OCI-LY7 (cell line): ENCODE data around the gene LBX2. TPM values are rescaled to one million over a fixed set of nuclear protein-coding genes. Genes with fewer than 3 reads are reported as not detected.

ENCODE experiments used
- BruUV-seq: library from RNA; stranded (reverse); fragments of 400-500 nt; replicated peaks from 2 replicates; lab custom pipeline; 2021; lab: Mats Ljungman, UMichigan
- CTCF ChIA-PET: fragments of 300-600 bp; sonication (Branson Sonifier 250); formaldehyde crosslinking; loops from one replicate; lab custom pipeline; 2022; ENCODE audit warnings: antibody characterized with exemption; ENCODE audit not compliant: unreplicated experiment; lab: Charles Lee
- POLR2A ChIA-PET: fragments of 300-600 bp; sonication (Branson Sonifier 250); formaldehyde crosslinking; loops from one replicate; lab custom pipeline; 2022; ENCODE audit warnings: antibody characterized with exemption; lab: Charles Lee
- DNase-seq: peaks from one replicate; pipeline ENCODE4 v3.0.0-alpha.2; 2015; ENCODE audit warnings: low spot score
- H2AFZ ChIP-seq: fragments of 200-600 bp; sonication (generic), shearing (Covaris generic); 2 replicates; pipeline ENCODE4 v1.6.1; 2014; ENCODE audit warnings: mild to moderate bottlenecking, antibody characterized with exemption, low read length, moderate library complexity
- H3K27ac ChIP-seq: fragments of 200-600 bp; sonication (generic); 2 replicates; pipeline ENCODE4 v1.5.1; 2014; ENCODE audit warnings: mixed run types, low read depth, mild to moderate bottlenecking, moderate library complexity, low read length, inconsistent platforms; ENCODE audit not compliant: poor library complexity, severe bottlenecking
- H3K36me3 ChIP-seq: fragments of 200-600 bp; sonication (generic); 2 replicates; pipeline ENCODE4 v1.6.1; 2014; ENCODE audit warnings: mild to moderate bottlenecking, antibody characterized with exemption, low read length, moderate library complexity, mixed read lengths; ENCODE audit not compliant: insufficient read depth
- H3K4me1 ChIP-seq: fragments of 200-600 bp; sonication (generic); 2 replicates; pipeline ENCODE4 v1.5.1; 2014; ENCODE audit warnings: mild to moderate bottlenecking, low read length; ENCODE audit not compliant: insufficient read depth, poor library complexity, severe bottlenecking
- H3K4me2 ChIP-seq: fragments of 200-600 bp; sonication (generic); 2 replicates; pipeline ENCODE4 v1.6.1; 2014; ENCODE audit warnings: mild to moderate bottlenecking, low read length
- H3K4me3 ChIP-seq: fragments of 200-600 bp; sonication (generic); 2 replicates; pipeline ENCODE4 v1.5.1; 2014; ENCODE audit warnings: mild to moderate bottlenecking, low read depth, low read length; ENCODE audit not compliant: poor library complexity, severe bottlenecking
- H3K79me2 ChIP-seq: fragments of 200-600 bp; sonication (generic); 2 replicates; pipeline ENCODE4 v1.6.1; 2016; ENCODE audit warnings: low read depth, mild to moderate bottlenecking, low read length, moderate library complexity, mixed read lengths; ENCODE audit not compliant: insufficient read depth
- H3K9me2 ChIP-seq: fragments of 200-600 bp; sonication (generic); 2 replicates; pipeline ENCODE4 v1.6.1; 2016; ENCODE audit warnings: mild to moderate bottlenecking, low read length, mixed read lengths; ENCODE audit not compliant: insufficient read depth
- H3K9me3 ChIP-seq: fragments of 200-600 bp; sonication (generic); 2 replicates; pipeline ENCODE4 v1.6.1; 2014; ENCODE audit warnings: mild to moderate bottlenecking, mixed run types, low read length, mixed read lengths
- H4K20me1 ChIP-seq: fragments of 200-600 bp; sonication (generic); 2 replicates; pipeline ENCODE4 v1.6.1; 2014; ENCODE audit warnings: mild to moderate bottlenecking, antibody characterized with exemption, low read length, moderate library complexity, mixed read lengths; ENCODE audit not compliant: insufficient read depth
- EZH2phosphoT487 ChIP-seq: fragments of 200-600 bp; sonication (generic); IDR thresholded peaks from 2 replicates; pipeline ENCODE4 v1.6.1; 2018; ENCODE audit warnings: low read depth, borderline replicate concordance, mild to moderate bottlenecking, mixed run types, antibody characterized with exemption, low read length, moderate library complexity, mixed read lengths
- intact Hi-C: fragments of 100-400 bp; cut with micrococcal nuclease; formaldehyde crosslinking; loops from one replicate; pipeline ENCODE4 v1.10.0; 2022; ENCODE audit not compliant: unreplicated experiment
- total RNA-seq, 2 experiments: library from RNA; depleted of rRNA in 1 of 2; stranded (reverse); fragments of >200 nt in 1 of 2; shearing (Covaris generic) in 1 of 2; gene quantifications; 2 replicates each; pipeline ENCODE4 v1.2.3, GENCODE V29; 2014 to 2022
- TF ChIP-seq, protein P1 (sequence below): fragments of 200-600 bp; sonication (generic); conservative IDR thresholded peaks from 2 replicates; pipeline ENCODE4 v1.5.1; 2014; ENCODE audit warnings: mild to moderate bottlenecking, antibody characterized with exemption, low read length, moderate library complexity, mixed read lengths

The LBX2 gene
- total RNA-seq, 2 experiments from 2014 or later: not detected

DNA sequence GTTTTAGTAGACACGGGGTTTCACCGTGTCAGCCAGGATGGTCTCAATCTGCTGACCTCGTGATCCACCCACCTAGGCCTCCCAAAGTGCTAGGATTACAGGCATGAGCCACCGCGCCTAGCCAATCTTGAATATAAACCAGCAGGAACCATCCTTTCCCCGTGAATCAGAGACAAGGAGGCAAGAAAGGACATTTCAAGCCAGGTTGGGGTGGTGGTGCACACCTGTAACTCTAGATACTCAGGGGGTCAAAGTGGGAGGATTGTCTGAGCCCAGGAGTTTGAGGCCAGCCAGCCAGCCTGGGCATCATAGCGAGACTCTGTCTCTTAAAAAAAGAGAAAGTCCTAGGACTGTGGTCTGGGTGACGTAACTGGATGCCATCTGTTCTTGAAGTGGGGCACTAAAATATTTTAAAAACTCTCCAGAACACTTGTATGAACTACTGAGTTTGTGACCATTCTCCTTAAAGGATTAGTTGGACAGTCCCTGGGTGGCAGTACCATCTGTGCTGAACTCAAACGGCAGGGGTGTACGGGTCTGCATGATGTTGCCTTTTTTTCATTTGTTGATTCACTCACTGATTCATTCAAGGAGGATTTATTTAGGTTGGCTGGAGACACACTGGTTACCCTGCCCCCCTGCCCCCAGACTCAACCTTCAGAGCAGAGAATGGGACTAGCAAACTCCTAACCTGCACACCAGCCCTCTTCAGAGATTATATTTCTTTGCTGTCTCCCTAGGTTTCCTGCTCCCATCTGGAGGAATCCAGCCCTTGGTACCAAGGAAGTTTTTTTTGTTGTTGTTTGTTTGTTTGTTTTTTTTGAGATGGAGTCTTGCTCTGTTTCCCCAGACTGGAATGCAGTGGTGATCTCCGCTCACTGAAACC, 11.9 kb upstream of the LBX2 start:
- H3K9me3 ChIP-seq: no peaks in the 10 kb centered on the region
- H3K36me3 ChIP-seq: no peaks in the 10 kb centered on the region
- no peak overlapping the region for H2AFZ ChIP-seq
- H3K4me2 ChIP-seq: no peak overlapping the region
- intact Hi-C loops: no loop called here
- no TSS peak for BruUV-seq
- H3K4me3 ChIP-seq: no peak overlapping the region
- peaks cover 13% of the 10 kb centered on the region for H3K4me1 ChIP-seq
- peaks cover 5% of the 10 kb centered on the region; the same call in 1 of the 2 replicates for H3K79me2 ChIP-seq
- no peaks in the 10 kb centered on the region for H3K9me2 ChIP-seq
- no peak for DNase-seq
- no peak for TF ChIP-seq EZH2phosphoT487
- TF ChIP-seq, protein P1, sequence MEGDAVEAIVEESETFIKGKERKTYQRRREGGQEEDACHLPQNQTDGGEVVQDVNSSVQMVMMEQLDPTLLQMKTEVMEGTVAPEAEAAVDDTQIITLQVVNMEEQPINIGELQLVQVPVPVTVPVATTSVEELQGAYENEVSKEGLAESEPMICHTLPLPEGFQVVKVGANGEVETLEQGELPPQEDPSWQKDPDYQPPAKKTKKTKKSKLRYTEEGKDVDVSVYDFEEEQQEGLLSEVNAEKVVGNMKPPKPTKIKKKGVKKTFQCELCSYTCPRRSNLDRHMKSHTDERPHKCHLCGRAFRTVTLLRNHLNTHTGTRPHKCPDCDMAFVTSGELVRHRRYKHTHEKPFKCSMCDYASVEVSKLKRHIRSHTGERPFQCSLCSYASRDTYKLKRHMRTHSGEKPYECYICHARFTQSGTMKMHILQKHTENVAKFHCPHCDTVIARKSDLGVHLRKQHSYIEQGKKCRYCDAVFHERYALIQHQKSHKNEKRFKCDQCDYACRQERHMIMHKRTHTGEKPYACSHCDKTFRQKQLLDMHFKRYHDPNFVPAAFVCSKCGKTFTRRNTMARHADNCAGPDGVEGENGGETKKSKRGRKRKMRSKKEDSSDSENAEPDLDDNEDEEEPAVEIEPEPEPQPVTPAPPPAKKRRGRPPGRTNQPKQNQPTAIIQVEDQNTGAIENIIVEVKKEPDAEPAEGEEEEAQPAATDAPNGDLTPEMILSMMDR: no peak
- CTCF ChIA-PET: no interaction called here
- H4K20me1 ChIP-seq: no peaks in the 10 kb centered on the region
- POLR2A ChIA-PET: interaction anchor here (0.7 to 2.9 kb wide), 4 partner anchors 18 to 774 kb away, joined by 3 to 14 read pairs (median 4); partner anchors contain the start of genes AUP1, HTRA2, INO80B and TPRKB
- H3K27ac ChIP-seq: no peak overlapping the region

DNA sequence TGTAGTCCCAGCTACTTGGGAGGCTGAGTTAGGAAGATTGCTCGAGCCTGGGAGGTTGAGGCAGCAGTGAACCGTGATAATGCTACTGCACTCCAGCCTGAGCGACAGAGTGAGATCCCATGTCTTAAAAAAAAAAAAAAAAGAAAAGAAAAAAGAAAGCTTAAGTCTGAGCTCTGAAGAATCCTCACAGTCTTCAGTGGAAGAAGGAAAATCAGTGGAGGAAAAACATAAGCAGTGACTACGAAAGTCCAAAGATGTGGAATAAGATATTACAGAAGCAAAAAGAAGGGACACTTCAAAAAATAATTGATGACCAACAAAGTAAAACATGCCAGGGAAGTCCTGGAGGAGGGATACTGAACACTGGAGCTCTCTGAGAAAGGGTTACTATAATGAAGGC, 10.9 kb upstream of the LBX2 start:
- POLR2A ChIA-PET: interaction anchor here (0.8 to 2.9 kb wide), 5 partner anchors 10 to 773 kb away, joined by 3 to 14 read pairs (median 5); partner anchors contain the start of genes AUP1, HTRA2, INO80B and TPRKB

More for the DNA sequence above, 10.9 kb upstream of the LBX2 start:
- H3K9me3 ChIP-seq: no peaks in the 10 kb centered on the region
- H3K4me3 ChIP-seq: no peak overlapping the region
- DNase-seq: no peak
- TF ChIP-seq, protein P1: no peak
- TF ChIP-seq EZH2phosphoT487: no peak
- no peak overlapping the region for H3K4me2 ChIP-seq
- H2AFZ ChIP-seq: no peak overlapping the region
- H3K4me1 ChIP-seq: peaks cover 21% of the 10 kb centered on the region
- no peaks in the 10 kb centered on the region for H3K9me2 ChIP-seq
- no TSS peak for BruUV-seq
- no peak overlapping the region for H3K27ac ChIP-seq
- peaks cover 9% of the 10 kb centered on the region for H3K36me3 ChIP-seq
- peaks cover 5% of the 10 kb centered on the region; the same call in 1 of the 2 replicates for H3K79me2 ChIP-seq
- no peaks in the 10 kb centered on the region for H4K20me1 ChIP-seq
- CTCF ChIA-PET: no interaction called here
- intact Hi-C loops: no loop called here
